ENCODE measurements around the gene ZYG11A.

Gene ZYG11A

GRCh38 chr1:52937433-52938182 is 95.0 kb downstream of the ZYG11A start:
- H3K4me1 ChIP-seq (ENCODE audit: control insufficient read depth, insufficient read depth, low read length, unreplicated experiment): no peaks in the 10 kb centered on the region
- H3K27me3 ChIP-seq (ENCODE audit: insufficient read depth, low read length): no peaks in the 10 kb centered on the region
- H3K4me3 ChIP-seq (ENCODE audit: low read depth, low read length): no peak overlapping the region
- no peak overlapping the region for H2AFZ ChIP-seq (ENCODE audit: low read length, unreplicated experiment)
- no peaks in the 10 kb centered on the region for H3K36me3 ChIP-seq (ENCODE audit: insufficient read depth, low read length)
- H3K79me2 ChIP-seq (ENCODE audit: control insufficient read depth, insufficient read depth, low read length, unreplicated experiment): no peaks in the 10 kb centered on the region
- no peak overlapping the region for H3K27ac ChIP-seq (ENCODE audit: low read depth, low read length)

- no peak overlapping the region for H3K27ac ChIP-seq (ENCODE audit: low read depth, low read length)
- H2AFZ ChIP-seq (ENCODE audit: low read length, unreplicated experiment): no peak overlapping the region
- no peaks in the 10 kb centered on the region for H3K36me3 ChIP-seq (ENCODE audit: insufficient read depth, low read length)
- H3K4me3 ChIP-seq (ENCODE audit: low read depth, low read length): no peak overlapping the region
- no peaks in the 10 kb centered on the region for H3K27me3 ChIP-seq (ENCODE audit: insufficient read depth, low read length)
- H3K79me2 ChIP-seq (ENCODE audit: control insufficient read depth, insufficient read depth, low read length, unreplicated experiment): no peaks in the 10 kb centered on the region
- H3K4me1 ChIP-seq (ENCODE audit: control insufficient read depth, insufficient read depth, low read length, unreplicated experiment): no peaks in the 10 kb centered on the region
Measured at GRCh38 chr1:52938183-52938451, 95.6 kb downstream of the ZYG11A start.

GRCh38 chr1:52943876-52944416 is 101.4 kb downstream of the ZYG11A start:
- peaks cover 7% of the 10 kb centered on the region for H3K4me1 ChIP-seq (ENCODE audit: control insufficient read depth, insufficient read depth, low read length, unreplicated experiment)

DNA sequence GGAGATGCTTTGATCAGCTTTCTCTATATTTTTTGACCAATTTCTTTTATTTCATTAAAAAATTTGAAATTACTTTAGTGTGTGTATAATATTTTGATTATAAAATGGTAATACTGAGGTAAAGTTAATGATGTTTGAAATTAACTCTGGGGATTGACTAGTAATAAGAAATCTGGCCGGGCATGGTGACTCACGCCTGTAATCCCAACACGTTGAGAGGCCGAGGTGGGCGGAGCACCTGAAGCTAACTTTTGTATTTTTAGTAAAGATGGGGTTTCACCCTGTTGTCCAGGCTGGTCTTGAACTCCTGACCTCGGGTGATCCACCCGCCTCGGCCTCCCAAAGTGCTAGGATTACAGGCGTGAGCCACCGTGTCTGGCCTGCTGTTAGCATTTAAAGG is 102.0 kb downstream of the ZYG11A start:
- Histone ChIP-seq H3K4me3 (ENCODE audit: low read depth, low read length) (no peak overlapping the region), H3K36me3 (ENCODE audit: insufficient read depth, low read length) (no peaks in the 10 kb centered on the region), H3K4me1 (ENCODE audit: control insufficient read depth, insufficient read depth, low read length, unreplicated experiment) (peaks cover 7% of the 10 kb centered on the region), H2AFZ (ENCODE audit: low read length, unreplicated experiment) (no peak overlapping the region), H3K79me2 (ENCODE audit: control insufficient read depth, insufficient read depth, low read length, unreplicated experiment) (no peaks in the 10 kb centered on the region), H3K27ac (ENCODE audit: low read depth, low read length) (no peak overlapping the region), H3K27me3 (ENCODE audit: insufficient read depth, low read length) (no peaks in the 10 kb centered on the region)

More at GRCh38 chr1:52943876-52944416, 101.4 kb downstream of the ZYG11A start:
- H3K4me3 ChIP-seq (ENCODE audit: low read depth, low read length): no peak overlapping the region
- no peaks in the 10 kb centered on the region for H3K36me3 ChIP-seq (ENCODE audit: insufficient read depth, low read length)
- H3K79me2 ChIP-seq (ENCODE audit: control insufficient read depth, insufficient read depth, low read length, unreplicated experiment): no peaks in the 10 kb centered on the region
- no peaks in the 10 kb centered on the region for H3K27me3 ChIP-seq (ENCODE audit: insufficient read depth, low read length)
- no peak overlapping the region for H3K27ac ChIP-seq (ENCODE audit: low read depth, low read length)
- no peak overlapping the region for H2AFZ ChIP-seq (ENCODE audit: low read length, unreplicated experiment)

All from ACC112 (cell line).